ENCODE data around the gene USP15. TPM values are rescaled to one million over a fixed set of nuclear protein-coding genes. Genes with fewer than 3 reads are reported as not detected.

Gene USP15
- total RNA-seq, 3 donors from 2014 or later (not counting 1 experiment from before 2014, with no cell fraction given), result 188 to 251 (median 197) TPM

- Mint-ChIP-seq H3K4me3 (no peak overlapping the region), H3K27ac (peak overlapping the region; percentile 41 to 51), H3K9me3 (no peaks in the 10 kb centered on the region), H3K36me3 (no peaks in the 10 kb centered on the region), H3K27me3 (ENCODE audit: low read depth in 2 of 2) (no peaks in the 10 kb centered on the region), H3K4me1 (peaks cover 20 to 34% of the 10 kb centered on the region in 2 donors)
- Histone ChIP-seq H3K27ac (ENCODE audit: low read length) (no peak overlapping the region), H3K4me1 (ENCODE audit: control insufficient read depth, insufficient read depth, low read length) (no peaks in the 10 kb centered on the region), H3K36me3 (ENCODE audit: control insufficient read depth, insufficient read depth, low read length) (peaks cover 28% of the 10 kb centered on the region), H3K9me3 (ENCODE audit: control insufficient read depth, insufficient read depth, low read length) (no peaks in the 10 kb centered on the region), H3K4me3 (ENCODE audit: low read length) (no peak overlapping the region), H3K27me3 (ENCODE audit: control insufficient read depth, insufficient read depth, low read length) (no peaks in the 10 kb centered on the region)
- intact Hi-C loops (cut with micrococcal nuclease), result no loop called here
- DNase-seq (no peak), ATAC-seq (no peak)
- TF ChIP-seq CTCF (IDR thresholded peaks at IDR 0.05), result no peak
Measured at GRCh38 chr12:62317017-62317416, 56.8 kb downstream of the USP15 start.

GRCh38 chr12:62319058-62319457, 58.9 kb downstream of the USP15 start:
- peaks cover 35 to 42% of the 10 kb centered on the region in 2 donors for H3K4me1 Mint-ChIP-seq
- WGBS (ENCODE audit: insufficient coverage), result 100% methylated on average over 1 of the region's 2 CpGs
- ATAC-seq (no peak), DNase-seq (no peak)
- Histone ChIP-seq H3K4me1 (ENCODE audit: control insufficient read depth, insufficient read depth, low read length) (no peaks in the 10 kb centered on the region), H3K4me3 (ENCODE audit: low read length) (no peak overlapping the region), H3K9me3 (ENCODE audit: control insufficient read depth, insufficient read depth, low read length) (no peaks in the 10 kb centered on the region), H3K27me3 (ENCODE audit: control insufficient read depth, insufficient read depth, low read length) (no peaks in the 10 kb centered on the region), H3K27ac (ENCODE audit: low read length) (no peak overlapping the region), H3K36me3 (ENCODE audit: control insufficient read depth, insufficient read depth, low read length) (peaks cover 44% of the 10 kb centered on the region)
- intact Hi-C loops (cut with micrococcal nuclease), result no loop called here
- H3K4me3 Mint-ChIP-seq, result no peak overlapping the region
- H3K36me3 Mint-ChIP-seq, result peaks cover 11% of the 10 kb centered on the region
- no peak for TF ChIP-seq CTCF (IDR thresholded peaks at IDR 0.05)
- no peaks in the 10 kb centered on the region for H3K9me3 Mint-ChIP-seq
- H3K27me3 Mint-ChIP-seq (ENCODE audit: low read depth in 2 of 2), result no peaks in the 10 kb centered on the region
- peak overlapping the region; percentile 22 to 38 for H3K27ac Mint-ChIP-seq

- ATAC-seq, result no peak
- Histone ChIP-seq H3K36me3 (ENCODE audit: control insufficient read depth, insufficient read depth, low read length) (peaks cover 44% of the 10 kb centered on the region), H3K27me3 (ENCODE audit: control insufficient read depth, insufficient read depth, low read length) (no peaks in the 10 kb centered on the region), H3K27ac (ENCODE audit: low read length) (no peak overlapping the region), H3K9me3 (ENCODE audit: control insufficient read depth, insufficient read depth, low read length) (no peaks in the 10 kb centered on the region), H3K4me1 (ENCODE audit: control insufficient read depth, insufficient read depth, low read length) (no peaks in the 10 kb centered on the region), H3K4me3 (ENCODE audit: low read length) (no peak overlapping the region)
- Mint-ChIP-seq H3K27me3 (ENCODE audit: low read depth in 2 of 2) (no peaks in the 10 kb centered on the region), H3K36me3 (peaks cover 11% of the 10 kb centered on the region), H3K27ac (peak overlapping the region in 1 of 2 donors; percentile 38), H3K4me1 (peaks cover 35 to 42% of the 10 kb centered on the region in 2 donors), H3K4me3 (no peak overlapping the region), H3K9me3 (no peaks in the 10 kb centered on the region)
- intact Hi-C loops (cut with micrococcal nuclease), result no loop called here
- DNase-seq, result no peak
- no peak for TF ChIP-seq CTCF (IDR thresholded peaks at IDR 0.05)
- WGBS (ENCODE audit: insufficient coverage), result 100% methylated on average over 2 of the region's 3 CpGs
Measured at GRCh38 chr12:62320054-62320453, 59.9 kb downstream of the USP15 start.

GRCh38 chr12:62323386-62323785, 63.2 kb downstream of the USP15 start:
- no peaks in the 10 kb centered on the region for H3K9me3 ChIP-seq (ENCODE audit: control insufficient read depth, insufficient read depth, low read length)
- H3K36me3 Mint-ChIP-seq, result peaks cover 11% of the 10 kb centered on the region
- peak overlapping the region in 1 of 2 donors; percentile 7 for H3K27ac Mint-ChIP-seq
- DNase-seq (no peak), ATAC-seq (no peak)
- H3K4me3 Mint-ChIP-seq, result no peak overlapping the region
- no peaks in the 10 kb centered on the region for H3K4me1 ChIP-seq (ENCODE audit: control insufficient read depth, insufficient read depth, low read length)
- H3K27me3 Mint-ChIP-seq (ENCODE audit: low read depth in 2 of 2), result no peaks in the 10 kb centered on the region
- H3K27ac ChIP-seq (ENCODE audit: low read length), result no peak overlapping the region
- WGBS (ENCODE audit: insufficient coverage), result 100% methylated on average over 1 of the region's 2 CpGs
- intact Hi-C loops (cut with micrococcal nuclease), result no loop called here
- no peak overlapping the region for H3K4me3 ChIP-seq (ENCODE audit: low read length)
- no peak for TF ChIP-seq CTCF (IDR thresholded peaks at IDR 0.05)
- peaks cover 40% of the 10 kb centered on the region for H3K36me3 ChIP-seq (ENCODE audit: control insufficient read depth, insufficient read depth, low read length)
- peaks cover 29 to 34% of the 10 kb centered on the region in 2 donors for H3K4me1 Mint-ChIP-seq
- no peaks in the 10 kb centered on the region for H3K27me3 ChIP-seq (ENCODE audit: control insufficient read depth, insufficient read depth, low read length)
- H3K9me3 Mint-ChIP-seq, result no peaks in the 10 kb centered on the region
